HG03066 (cell line): ENCODE data around the gene KBTBD2.
A peak's percentile ranks its signal among the peaks of the same experiment; 100 is the strongest.
"Not testable (repeated sequence)": the region's sequence is repeated elsewhere in the genome, so short reads cannot be mapped to it uniquely, and the experiment has no call there.

ENCODE experiments used
- ATAC-seq: cut with Tn5 transposase; IDR thresholded peaks from one replicate; pipeline ENCODE4 v1.9.1; 2021; ENCODE audit warnings: low read depth; ENCODE audit not compliant: unreplicated experiment

KBTBD2 gene

GRCh38 chr7:32857063-32857462, 34.5 kb downstream of the KBTBD2 start:
- not testable (repeated sequence) for ATAC-seq

- not testable (repeated sequence) for ATAC-seq
Observed at GRCh38 chr7:32855837-32856775, 35.5 kb downstream of the KBTBD2 start.

- not testable (repeated sequence) for ATAC-seq
Observed at GRCh38 chr7:32850654-32851053, 40.9 kb downstream of the KBTBD2 start.

- not testable (repeated sequence) for ATAC-seq
Observed at GRCh38 chr7:32848655-32849054, 42.9 kb downstream of the KBTBD2 start.

- ATAC-seq = peak; percentile 100
Observed at GRCh38 chr7:32846630-32847225, 44.8 kb downstream of the KBTBD2 start.

GRCh38 chr7:32844748-32845147, 46.8 kb downstream of the KBTBD2 start:
- not testable (repeated sequence) for ATAC-seq

GRCh38 chr7:32843763-32844162, 47.8 kb downstream of the KBTBD2 start:
- not testable (repeated sequence) for ATAC-seq

GRCh38 chr7:32839846-32840245, 51.7 kb downstream of the KBTBD2 start:
- not testable (repeated sequence) for ATAC-seq

- peak; percentile 72 for ATAC-seq
Observed at GRCh38 chr7:32828996-32829752, 62.4 kb downstream of the KBTBD2 start.
